ENCODE data around the gene USP8.
"Not testable (repeated sequence)": the region's sequence is repeated elsewhere in the genome, so short reads cannot be mapped to it uniquely, and the experiment has no call there.

USP8 gene

GRCh38 chr15:50505656-50506055, 81.5 kb downstream of the USP8 start:
- H3K79me1 ChIP-seq (ENCODE audit: low read length); H2AK5ac ChIP-seq (ENCODE audit: low read length); H3K27ac ChIP-seq (ENCODE audit: low read depth, low read length): not testable (repeated sequence)

GRCh38 chr15:50506121-50506520, 81.9 kb downstream of the USP8 start:
- no peak overlapping the region for H2AK5ac ChIP-seq (ENCODE audit: low read length)
- H3K18ac ChIP-seq (ENCODE audit: low read length) = no peak overlapping the region
- WGBS (ENCODE audit: extremely low coverage, insufficient coverage, insufficient read length) = no CpG with 5 or more reads among the region's 8 CpGs

More at GRCh38 chr15:50505656-50506055, 81.5 kb downstream of the USP8 start:
- not testable (repeated sequence) for H2BK5ac ChIP-seq (ENCODE audit: low read depth, low read length, poor library complexity); H4K8ac ChIP-seq (ENCODE audit: low read depth, low read length); H3K4me3 ChIP-seq (ENCODE audit: low read depth, low read length); H3K18ac ChIP-seq (ENCODE audit: low read length); H2BK12ac ChIP-seq (ENCODE audit: low read length); H3K9ac ChIP-seq (ENCODE audit: low read length); H3K4ac ChIP-seq (ENCODE audit: low read depth, low read length); H3K4me1 ChIP-seq (ENCODE audit: control insufficient read depth in 1 of 2, insufficient read depth in 2 of 2, low read length in 2 of 2); H3K14ac ChIP-seq (ENCODE audit: low read length); H3K36me3 ChIP-seq (ENCODE audit: control insufficient read depth in 1 of 2, insufficient read depth in 2 of 2, low read length in 2 of 2); H4K91ac ChIP-seq (ENCODE audit: low read depth, low read length); H2BK120ac ChIP-seq (ENCODE audit: insufficient read depth, low read length, poor library complexity); H3K4me2 ChIP-seq (ENCODE audit: low read length); H4K12ac ChIP-seq (ENCODE audit: low read depth, low read length); H3K27me3 ChIP-seq (ENCODE audit: insufficient read depth, low read length); H3K9me3 ChIP-seq (ENCODE audit: insufficient read depth, low read depth, low read length); H2AFZ ChIP-seq (ENCODE audit: insufficient read depth, low read length, poor library complexity); H3K23ac ChIP-seq (ENCODE audit: low read length); DNase-seq; H3K79me2 ChIP-seq (ENCODE audit: control insufficient read depth, insufficient read depth, low read length, poor library complexity)
- no CpG with 5 or more reads among the region's 2 CpGs for WGBS (ENCODE audit: extremely low coverage, insufficient coverage, insufficient read length)

GRCh38 chr15:50513001-50513400, 88.8 kb downstream of the USP8 start:
- H3K4me1 ChIP-seq (ENCODE audit: control insufficient read depth in 1 of 2, insufficient read depth in 2 of 2, low read length in 2 of 2) = no peaks in the 10 kb centered on the region
- no peak overlapping the region for H3K4me3 ChIP-seq (ENCODE audit: low read depth, low read length)
- H3K79me2 ChIP-seq (ENCODE audit: control insufficient read depth, insufficient read depth, low read length, poor library complexity) = no peaks in the 10 kb centered on the region
- H2AK5ac ChIP-seq (ENCODE audit: low read length) = no peak overlapping the region
- H4K8ac ChIP-seq (ENCODE audit: low read depth, low read length) = no peak overlapping the region
- no peak overlapping the region for H3K4ac ChIP-seq (ENCODE audit: low read depth, low read length)
- no peak overlapping the region for H2BK12ac ChIP-seq (ENCODE audit: low read length)
- no peak overlapping the region for H2AFZ ChIP-seq (ENCODE audit: insufficient read depth, low read length, poor library complexity)
- H4K12ac ChIP-seq (ENCODE audit: low read depth, low read length) = no peak overlapping the region
- no peaks in the 10 kb centered on the region for H3K36me3 ChIP-seq (ENCODE audit: control insufficient read depth in 1 of 2, insufficient read depth in 2 of 2, low read length in 2 of 2)
- no peaks in the 10 kb centered on the region for H3K79me1 ChIP-seq (ENCODE audit: low read length)
- no peak overlapping the region for H3K14ac ChIP-seq (ENCODE audit: low read length)
- H3K9ac ChIP-seq (ENCODE audit: low read length) = no peak overlapping the region
- no peaks in the 10 kb centered on the region for H3K9me3 ChIP-seq (ENCODE audit: insufficient read depth, low read depth, low read length)
- no peak overlapping the region for H2BK5ac ChIP-seq (ENCODE audit: low read depth, low read length, poor library complexity)
- H3K27ac ChIP-seq (ENCODE audit: low read depth, low read length) = no peak overlapping the region
- H3K23ac ChIP-seq (ENCODE audit: low read length) = no peak overlapping the region
- H2BK120ac ChIP-seq (ENCODE audit: insufficient read depth, low read length, poor library complexity) = no peak overlapping the region
- H3K18ac ChIP-seq (ENCODE audit: low read length) = no peak overlapping the region
- no peak for DNase-seq
- no peak overlapping the region for H3K4me2 ChIP-seq (ENCODE audit: low read length)
- no peak overlapping the region for H4K91ac ChIP-seq (ENCODE audit: low read depth, low read length)
- no peaks in the 10 kb centered on the region for H3K27me3 ChIP-seq (ENCODE audit: insufficient read depth, low read length)

More at GRCh38 chr15:50506121-50506520, 81.9 kb downstream of the USP8 start:
- no peak overlapping the region for H3K4me3 ChIP-seq (ENCODE audit: low read depth, low read length)
- H2AFZ ChIP-seq (ENCODE audit: insufficient read depth, low read length, poor library complexity) = no peak overlapping the region
- H3K36me3 ChIP-seq (ENCODE audit: control insufficient read depth in 1 of 2, insufficient read depth in 2 of 2, low read length in 2 of 2) = peaks cover 2 to 5% of the 10 kb centered on the region in 2 experiments
- no peaks in the 10 kb centered on the region for H3K9me3 ChIP-seq (ENCODE audit: insufficient read depth, low read depth, low read length)
- no peak overlapping the region for H4K91ac ChIP-seq (ENCODE audit: low read depth, low read length)
- H3K27ac ChIP-seq (ENCODE audit: low read depth, low read length) = no peak overlapping the region
- no peak overlapping the region for H3K4me2 ChIP-seq (ENCODE audit: low read length)
- H2BK120ac ChIP-seq (ENCODE audit: insufficient read depth, low read length, poor library complexity) = no peak overlapping the region
- no peak overlapping the region for H4K8ac ChIP-seq (ENCODE audit: low read depth, low read length)
- no peaks in the 10 kb centered on the region for H3K27me3 ChIP-seq (ENCODE audit: insufficient read depth, low read length)
- no peaks in the 10 kb centered on the region for H3K79me2 ChIP-seq (ENCODE audit: control insufficient read depth, insufficient read depth, low read length, poor library complexity)
- no peak overlapping the region for H3K9ac ChIP-seq (ENCODE audit: low read length)
- DNase-seq = no peak
- no peak overlapping the region for H2BK12ac ChIP-seq (ENCODE audit: low read length)
- no peak overlapping the region for H4K12ac ChIP-seq (ENCODE audit: low read depth, low read length)
- H3K23ac ChIP-seq (ENCODE audit: low read length) = no peak overlapping the region
- no peak overlapping the region for H3K14ac ChIP-seq (ENCODE audit: low read length)
- H3K4ac ChIP-seq (ENCODE audit: low read depth, low read length) = no peak overlapping the region
- no peaks in the 10 kb centered on the region for H3K4me1 ChIP-seq (ENCODE audit: control insufficient read depth in 1 of 2, insufficient read depth in 2 of 2, low read length in 2 of 2)
- H2BK5ac ChIP-seq (ENCODE audit: low read depth, low read length, poor library complexity) = no peak overlapping the region
- H3K79me1 ChIP-seq (ENCODE audit: low read length) = no peaks in the 10 kb centered on the region

- Histone ChIP-seq H2BK120ac (ENCODE audit: insufficient read depth, low read length, poor library complexity) (no peak overlapping the region), H3K27ac (ENCODE audit: low read depth, low read length) (no peak overlapping the region), H2AFZ (ENCODE audit: insufficient read depth, low read length, poor library complexity) (no peak overlapping the region), H3K4me1 (ENCODE audit: control insufficient read depth in 1 of 2, insufficient read depth in 2 of 2, low read length in 2 of 2) (no peaks in the 10 kb centered on the region), H2AK5ac (ENCODE audit: low read length) (no peak overlapping the region), H4K91ac (ENCODE audit: low read depth, low read length) (no peak overlapping the region), H3K79me1 (ENCODE audit: low read length) (no peaks in the 10 kb centered on the region), H3K23ac (ENCODE audit: low read length) (no peak overlapping the region), H3K4me2 (ENCODE audit: low read length) (no peak overlapping the region), H3K18ac (ENCODE audit: low read length) (no peak overlapping the region), H2BK5ac (ENCODE audit: low read depth, low read length, poor library complexity) (no peak overlapping the region), H3K14ac (ENCODE audit: low read length) (no peak overlapping the region), H2BK12ac (ENCODE audit: low read length) (no peak overlapping the region), H4K12ac (ENCODE audit: low read depth, low read length) (no peak overlapping the region), H4K8ac (ENCODE audit: low read depth, low read length) (no peak overlapping the region), H3K9me3 (ENCODE audit: insufficient read depth, low read depth, low read length) (no peaks in the 10 kb centered on the region), H3K27me3 (ENCODE audit: insufficient read depth, low read length) (no peaks in the 10 kb centered on the region), H3K9ac (ENCODE audit: low read length) (no peak overlapping the region), H3K79me2 (ENCODE audit: control insufficient read depth, insufficient read depth, low read length, poor library complexity) (no peaks in the 10 kb centered on the region), H3K4ac (ENCODE audit: low read depth, low read length) (no peak overlapping the region), H3K36me3 (ENCODE audit: control insufficient read depth in 1 of 2, insufficient read depth in 2 of 2, low read length in 2 of 2) (no peaks in the 10 kb centered on the region), H3K4me3 (ENCODE audit: low read depth, low read length) (no peak overlapping the region)
- no CpG with 5 or more reads among the region's 7 CpGs for WGBS (ENCODE audit: extremely low coverage, insufficient coverage, insufficient read length)
- DNase-seq = no peak
Observed at GRCh38 chr15:50519740-50520425, 95.7 kb downstream of the USP8 start.
